ENCODE data around the gene TMEM141. TPM values are rescaled to one million over a fixed set of nuclear protein-coding genes. Genes with fewer than 3 reads are reported as not detected.
"Not testable (repeated sequence)": the region's sequence is repeated elsewhere in the genome, so short reads cannot be mapped to it uniquely, and the experiment has no call there.

TMEM141 gene
- total RNA-seq, 1 experiment from 2014 or later, result 74.4 TPM

DNA sequence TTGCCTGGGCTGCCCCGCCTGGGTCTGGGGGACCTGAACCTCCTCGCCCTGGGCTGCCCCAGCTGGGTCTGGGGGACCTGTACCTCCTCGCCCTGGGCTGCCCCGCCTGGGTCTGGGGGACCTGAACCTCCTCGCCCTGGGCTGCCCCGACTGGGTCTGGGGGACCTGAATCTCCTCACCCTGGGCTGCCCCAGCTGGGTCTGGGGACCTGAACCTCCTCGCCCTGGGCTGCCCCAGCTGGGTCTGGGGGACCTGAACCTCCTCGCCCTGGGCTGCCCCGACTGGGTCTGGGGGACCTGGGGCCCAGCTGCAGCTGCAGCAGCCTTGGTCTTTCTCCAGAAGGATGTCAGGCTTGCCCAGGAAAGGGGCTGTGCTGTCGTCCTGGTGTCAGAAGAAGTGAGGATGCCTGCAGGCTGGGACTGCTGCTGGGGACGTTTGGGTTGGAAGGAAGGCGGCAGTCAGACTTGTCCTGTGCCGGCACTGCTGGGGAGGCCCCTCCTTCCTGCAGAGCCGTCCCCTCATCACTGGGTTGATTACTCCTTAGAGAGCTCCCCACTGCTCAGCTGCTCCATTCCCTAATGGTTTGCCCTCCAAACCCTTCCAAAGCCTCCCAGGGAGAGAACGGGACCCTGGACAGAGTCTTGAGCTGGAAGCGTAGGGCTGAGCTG lies 42.4 kb downstream of the TMEM141 start:
- DNase-seq (ENCODE audit: low spot score), result not testable (repeated sequence)

DNA sequence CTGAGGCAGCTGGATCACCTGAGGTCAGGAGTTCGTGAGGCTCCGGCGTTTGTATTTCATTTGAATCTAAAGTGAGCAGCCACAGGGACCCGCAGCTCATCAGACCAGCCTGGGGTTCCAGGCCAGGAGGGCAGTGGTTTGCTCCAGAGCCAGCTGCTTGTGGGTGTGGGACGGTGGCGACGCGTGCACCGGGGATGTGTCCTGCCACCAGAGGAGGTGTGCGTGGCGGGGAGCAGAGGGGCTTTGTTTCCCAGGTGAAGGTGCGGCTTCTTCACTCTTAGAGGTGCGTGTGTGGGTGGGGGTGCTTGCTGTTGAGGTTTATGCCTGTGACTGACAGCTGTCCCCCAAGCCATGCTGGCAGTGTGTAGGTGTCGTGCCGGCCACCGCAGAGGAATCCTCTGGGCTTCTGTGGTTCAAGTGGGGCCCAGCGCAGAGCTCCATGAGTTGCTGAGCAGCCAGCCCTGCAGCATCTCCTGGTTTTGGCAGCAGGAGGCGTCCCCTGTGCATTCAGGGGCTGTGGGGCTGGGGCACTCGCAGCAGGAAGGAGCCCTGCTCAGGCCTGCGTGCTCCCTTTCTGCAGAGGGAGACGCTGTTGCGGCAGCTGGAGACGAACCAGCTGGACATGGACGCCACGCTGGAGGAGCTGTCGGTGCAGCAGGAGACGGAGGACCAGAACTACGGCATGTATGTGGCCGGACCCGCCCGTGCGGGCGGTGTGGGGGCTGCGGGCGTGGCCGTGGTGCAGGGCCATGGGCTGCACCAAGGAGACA lies 44.2 kb downstream of the TMEM141 start:
- DNase-seq (ENCODE audit: low spot score), result no peak

DNA sequence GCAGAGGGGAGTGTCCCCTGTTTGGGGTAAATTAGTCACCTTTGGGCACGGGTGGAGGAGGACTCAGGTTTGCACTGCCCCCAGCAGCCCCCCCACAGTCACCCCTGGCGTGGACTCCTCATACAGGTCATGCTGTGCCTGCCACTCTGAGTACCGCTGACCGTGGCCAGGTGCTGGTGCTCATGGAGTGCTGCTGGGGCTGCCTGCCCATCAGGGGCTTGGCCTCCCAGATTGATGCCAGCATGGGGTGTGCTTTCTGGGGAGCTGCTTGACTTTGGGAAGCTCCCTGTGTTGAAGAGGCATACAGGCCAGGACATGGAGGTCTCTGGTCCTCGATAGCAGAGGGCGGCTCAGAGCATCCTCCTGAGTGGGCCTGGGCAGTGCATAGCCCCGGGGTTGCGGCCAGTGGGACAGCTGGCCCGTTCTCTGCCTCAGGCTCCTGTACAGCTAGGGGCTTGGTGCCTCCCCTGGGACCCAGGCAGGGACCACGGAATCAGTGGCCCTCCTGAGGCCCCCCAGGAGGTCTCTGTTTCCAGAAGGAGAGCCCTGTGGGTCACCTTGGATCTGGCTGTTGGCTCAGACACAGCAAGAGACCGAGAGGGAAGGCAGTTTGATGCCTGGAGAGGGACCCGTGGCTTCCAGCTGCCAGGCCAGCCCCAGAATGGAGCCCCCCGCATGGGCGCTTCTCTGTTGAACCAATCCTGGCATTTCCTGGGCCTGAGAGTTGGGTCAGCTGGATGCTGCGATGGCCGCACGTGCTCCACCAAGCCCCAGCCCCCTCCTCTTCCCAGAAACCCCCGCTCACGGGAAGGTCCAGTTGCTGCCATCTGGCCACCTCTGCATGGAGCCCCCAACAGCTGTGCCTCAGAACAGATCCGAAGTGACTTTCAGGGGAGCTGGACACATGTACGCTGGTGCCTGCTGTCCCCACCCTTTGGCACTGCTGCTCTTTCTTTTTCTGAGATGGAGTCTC lies 45.1 kb downstream of the TMEM141 start:
- DNase-seq (ENCODE audit: low spot score), result no peak

DNA sequence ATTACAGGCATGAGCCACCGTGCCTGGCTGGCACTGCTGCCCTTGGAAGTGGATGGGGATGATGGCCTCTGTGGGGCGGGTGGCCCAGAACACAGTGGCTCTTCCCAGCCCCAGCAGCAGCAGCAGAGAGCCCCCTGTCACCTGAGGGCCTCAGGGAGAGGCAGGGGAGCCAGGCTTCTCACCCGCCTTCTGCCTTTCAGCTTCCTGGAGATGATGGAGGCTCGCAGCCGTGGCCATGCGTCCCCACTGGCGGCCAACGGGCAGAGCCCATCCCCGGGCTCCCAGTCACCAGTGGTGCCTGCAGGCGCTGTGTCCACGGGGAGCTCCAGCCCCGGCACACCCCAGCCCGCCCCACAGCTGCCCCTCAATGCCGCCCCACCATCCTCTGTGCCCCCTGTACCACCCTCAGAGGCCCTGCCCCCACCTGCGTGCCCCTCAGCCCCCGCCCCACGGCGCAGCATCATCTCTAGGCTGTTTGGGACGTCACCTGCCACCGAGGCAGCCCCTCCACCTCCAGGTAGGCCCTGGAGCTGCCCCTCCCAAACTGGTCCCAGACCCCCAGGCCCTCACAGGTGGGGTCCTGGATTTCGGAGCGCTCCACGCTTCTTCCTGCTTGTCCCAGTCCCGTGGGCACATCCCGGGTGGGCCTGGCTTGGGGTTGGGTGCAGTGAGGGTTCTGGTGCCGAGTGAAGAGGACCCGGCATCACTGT lies 46.2 kb downstream of the TMEM141 start:
- no peak for DNase-seq (ENCODE audit: low spot score)

DNA sequence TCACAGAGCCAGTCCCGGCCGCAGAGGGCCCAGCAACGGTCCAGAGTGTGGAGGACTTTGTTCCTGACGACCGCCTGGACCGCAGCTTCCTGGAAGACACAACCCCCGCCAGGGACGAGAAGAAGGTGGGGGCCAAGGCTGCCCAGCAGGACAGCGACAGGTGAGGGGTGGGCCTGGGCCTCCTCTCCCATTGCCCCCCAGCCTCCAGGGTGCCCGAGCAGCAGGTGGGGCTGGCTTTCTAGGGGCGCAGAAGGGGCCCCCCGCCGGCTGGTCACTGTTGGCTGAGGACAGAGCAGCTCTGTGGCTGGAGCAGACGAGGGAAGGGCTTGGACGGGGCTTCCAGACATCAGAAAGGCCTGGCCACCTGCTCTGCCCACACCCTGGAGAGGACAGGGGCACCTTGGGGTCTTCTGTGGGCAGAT lies 46.7 kb downstream of the TMEM141 start:
- not testable (repeated sequence) for DNase-seq (ENCODE audit: low spot score)

DNA sequence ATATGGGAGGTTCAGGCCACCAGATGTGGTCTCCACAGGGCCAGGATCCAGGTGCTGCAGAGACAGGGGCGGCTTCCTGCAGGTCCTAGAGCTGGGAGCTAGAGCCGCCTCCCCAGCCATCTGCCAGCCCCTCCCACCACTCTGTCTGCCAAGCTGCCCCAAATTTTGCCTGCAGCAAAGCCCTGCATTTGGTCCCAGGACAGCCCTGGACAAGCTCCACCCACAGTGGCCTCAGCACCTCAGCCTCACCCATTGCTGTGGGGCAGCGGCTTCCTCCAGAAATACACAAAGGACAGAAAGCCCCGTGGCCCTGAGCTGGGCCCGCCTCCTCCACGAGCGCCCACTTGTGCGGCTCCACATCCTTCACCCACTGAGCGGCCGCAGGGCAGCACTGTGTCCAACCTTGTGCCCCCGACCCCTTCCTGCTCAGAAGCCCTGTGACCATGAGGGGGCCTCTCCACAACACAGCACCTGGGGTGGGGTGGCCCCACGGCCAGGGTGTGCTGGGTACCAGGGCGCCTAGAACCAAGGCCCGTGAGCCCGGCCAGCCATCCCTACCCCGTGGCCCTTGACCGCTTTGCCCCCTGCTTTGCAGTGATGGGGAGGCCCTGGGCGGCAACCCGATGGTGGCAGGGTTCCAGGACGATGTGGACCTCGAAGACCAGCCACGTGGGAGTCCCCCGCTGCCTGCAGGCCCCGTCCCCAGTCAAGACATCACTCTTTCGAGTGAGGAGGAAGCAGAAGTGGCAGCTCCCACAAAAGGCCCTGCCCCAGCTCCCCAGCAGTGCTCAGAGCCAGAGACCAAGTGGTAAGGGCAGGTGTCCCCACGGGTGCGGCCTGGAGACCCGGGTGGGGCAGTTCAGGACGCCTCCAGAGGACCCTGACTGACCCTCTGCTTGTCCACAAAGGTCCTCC lies 47.4 kb downstream of the TMEM141 start:
- no peak for DNase-seq (ENCODE audit: low spot score)

DNA sequence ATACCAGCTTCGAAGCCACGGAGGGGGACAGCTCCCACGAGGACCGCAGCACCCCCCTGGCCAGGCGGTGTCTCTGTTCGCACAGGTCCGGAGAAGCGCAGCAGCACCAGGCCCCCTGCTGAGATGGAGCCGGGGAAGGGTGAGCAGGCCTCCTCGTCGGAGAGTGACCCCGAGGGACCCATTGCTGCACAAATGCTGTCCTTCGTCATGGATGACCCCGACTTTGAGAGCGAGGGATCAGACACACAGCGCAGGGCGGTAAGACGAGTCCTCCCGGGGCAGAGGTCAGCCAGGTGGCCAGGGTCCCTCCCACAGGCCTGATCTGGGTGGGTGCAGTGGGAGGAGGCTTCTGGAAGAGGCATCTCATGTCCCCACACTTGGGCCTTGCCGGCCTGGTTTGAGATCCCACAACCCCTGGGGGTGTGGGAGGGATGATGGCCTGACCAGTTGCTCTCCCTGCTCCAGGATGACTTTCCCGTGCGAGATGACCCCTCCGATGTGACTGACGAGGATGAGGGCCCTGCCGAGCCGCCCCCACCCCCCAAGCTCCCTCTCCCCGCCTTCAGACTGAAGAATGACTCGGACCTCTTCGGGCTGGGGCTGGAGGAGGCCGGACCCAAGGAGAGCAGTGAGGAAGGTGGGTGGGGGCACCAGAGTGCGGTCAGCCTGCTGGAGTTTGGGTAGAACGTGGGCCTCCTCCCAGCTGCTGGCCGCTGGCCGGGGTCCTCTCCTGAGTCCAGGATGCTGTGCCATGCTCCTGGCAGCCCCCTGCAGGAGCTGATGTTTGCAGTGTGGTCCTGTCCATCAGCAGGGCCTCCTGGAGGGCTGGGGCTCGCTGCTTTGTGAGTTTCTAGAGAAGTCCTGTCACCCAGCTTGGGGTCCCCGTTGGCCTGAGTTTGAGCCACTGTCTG lies 48.3 kb downstream of the TMEM141 start:
- no peak for DNase-seq (ENCODE audit: low spot score)

DNA sequence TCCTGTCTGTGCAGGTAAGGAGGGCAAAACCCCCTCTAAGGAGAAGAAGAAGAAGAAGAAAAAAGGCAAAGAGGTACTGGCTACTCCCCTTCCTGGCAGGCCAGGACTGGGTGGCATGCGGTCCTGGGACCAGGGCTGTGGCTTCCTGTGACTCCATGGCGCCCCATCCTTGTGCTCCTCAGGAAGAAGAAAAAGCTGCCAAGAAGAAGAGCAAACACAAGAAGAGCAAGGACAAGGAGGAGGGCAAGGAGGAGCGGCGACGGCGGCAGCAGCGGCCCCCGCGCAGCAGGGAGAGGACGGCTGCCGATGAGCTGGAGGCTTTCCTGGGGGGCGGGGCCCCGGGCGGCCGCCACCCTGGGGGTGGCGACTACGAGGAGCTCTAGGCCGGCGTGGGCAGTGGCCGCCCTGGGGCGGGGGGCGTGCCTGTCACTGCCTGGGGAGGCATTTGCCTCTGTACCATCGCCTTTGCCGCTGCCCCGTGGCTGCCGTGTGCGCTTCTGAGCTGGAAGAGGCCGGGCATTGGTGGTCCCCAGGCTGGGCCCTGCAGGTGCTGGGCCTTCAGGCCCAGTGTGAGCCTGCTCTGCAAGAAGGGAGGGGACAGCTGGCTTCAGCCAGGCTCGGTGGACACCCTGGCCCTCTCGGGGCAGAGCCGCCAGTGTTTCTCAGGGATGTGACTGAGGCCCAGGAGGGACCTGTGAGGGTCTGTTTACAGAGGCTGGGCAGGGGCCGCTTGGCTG lies 49.2 kb downstream of the TMEM141 start:
- peak; percentile 78 for DNase-seq (ENCODE audit: low spot score)

DNA sequence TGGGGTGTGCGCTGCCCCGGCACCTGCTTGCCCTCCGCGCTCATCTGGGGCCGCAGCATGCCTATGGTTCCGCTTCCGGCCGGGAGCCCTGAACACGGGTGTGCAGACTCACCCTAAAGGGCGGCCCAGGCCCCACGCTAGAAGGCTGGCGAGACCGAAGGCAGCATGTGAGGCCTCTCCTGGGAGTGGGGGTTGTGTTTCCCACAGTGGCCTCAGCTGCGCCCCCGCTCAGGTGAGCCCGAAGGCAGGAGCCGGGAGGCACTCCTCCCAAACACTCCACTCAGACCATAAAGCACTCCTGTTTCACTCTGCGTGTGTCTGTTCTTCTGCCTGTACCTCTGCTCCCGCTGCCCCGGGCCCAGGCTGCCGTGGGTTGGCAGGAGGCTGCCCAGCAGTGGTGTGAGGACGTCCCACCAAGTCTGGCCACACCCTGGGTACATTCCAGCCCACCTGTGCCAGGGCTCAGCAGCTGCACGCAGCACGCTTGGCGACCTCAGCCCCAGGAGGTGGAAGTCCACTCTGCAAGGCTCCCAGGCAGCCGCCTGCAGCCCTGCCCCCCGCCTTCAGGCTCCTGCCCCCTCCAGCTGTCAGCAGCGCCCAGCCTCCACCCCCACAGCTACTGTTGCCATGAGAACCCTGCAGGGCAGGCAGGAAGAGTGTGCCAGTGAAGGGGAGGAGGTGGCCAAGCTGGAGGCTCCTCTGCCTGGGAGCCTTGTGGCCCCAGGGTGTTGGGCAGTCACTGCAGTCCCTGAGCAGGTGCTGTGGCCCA lies 49.9 kb downstream of the TMEM141 start:
- DNase-seq (ENCODE audit: low spot score), result peak; percentile 95

DNA sequence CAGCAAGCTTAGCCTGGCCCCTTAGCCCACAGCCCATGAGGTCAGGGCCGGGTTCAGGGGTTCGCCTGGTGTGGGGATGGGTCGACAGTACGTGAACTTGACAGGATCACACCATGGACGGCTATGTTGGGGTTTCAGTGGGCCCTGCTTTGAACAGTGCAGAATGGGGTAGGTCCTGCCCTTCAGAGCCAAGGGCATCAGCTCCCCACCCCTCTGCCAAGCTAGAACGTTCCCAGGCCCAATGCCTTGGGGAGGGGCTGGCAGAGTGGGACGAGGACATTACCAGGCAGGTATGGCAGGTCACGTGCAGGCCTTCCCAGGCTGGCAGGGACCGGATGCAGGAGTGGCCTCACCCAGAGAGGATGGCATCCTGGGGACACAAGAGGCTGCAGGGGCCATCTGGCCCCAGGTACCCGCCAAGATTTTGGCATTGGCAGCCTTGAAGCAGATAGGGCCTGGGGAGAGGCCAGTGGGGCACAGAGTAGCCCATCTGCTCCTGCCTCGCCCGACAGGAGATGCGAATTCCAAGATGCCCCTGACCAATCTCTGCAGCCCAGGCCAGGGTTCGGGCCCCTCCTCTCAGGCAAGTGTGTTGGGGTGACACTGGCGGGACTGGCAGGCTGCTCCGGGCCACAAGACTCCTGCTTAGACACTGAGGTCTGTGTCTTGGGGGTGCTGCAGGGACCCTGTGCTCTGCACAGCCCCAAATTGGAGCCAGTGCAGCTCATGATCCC lies 50.7 kb downstream of the TMEM141 start:
- DNase-seq (ENCODE audit: low spot score), result peak; percentile 51

DNA sequence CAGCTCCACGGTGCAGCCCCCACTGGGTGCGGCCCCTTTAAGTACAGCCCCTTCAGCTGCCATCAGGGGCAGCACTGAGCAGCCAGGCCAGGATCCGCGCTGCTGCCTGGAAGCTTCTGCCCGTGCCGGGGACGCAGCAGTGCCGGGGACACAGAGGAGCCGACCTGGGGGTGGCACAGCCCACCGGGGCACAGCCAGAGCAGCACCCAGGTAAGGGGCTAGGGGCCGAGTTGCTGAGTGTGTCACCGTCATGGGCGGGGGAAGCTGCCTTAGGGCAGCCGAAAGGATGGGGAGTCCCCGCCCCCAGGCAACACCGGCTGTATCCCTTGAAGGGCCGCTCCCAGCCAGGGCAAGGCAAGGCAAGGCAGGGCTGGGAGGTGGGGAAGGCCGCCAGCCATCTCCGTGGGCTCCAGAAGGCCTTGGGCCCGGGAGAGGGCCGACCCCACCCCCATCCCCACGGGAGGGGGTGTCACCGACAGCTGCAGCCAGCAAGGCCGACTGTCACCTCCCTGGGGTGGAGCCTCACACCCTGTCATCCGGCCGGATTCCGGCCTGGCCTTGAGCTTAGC lies 51.3 kb downstream of the TMEM141 start, which contains the start of gene AJM1:
AJM1 (plus strand) TSS at position 99 of the 569 bp plus-strand sequence. CDS start 1,937 bp downstream, outside the sequence.
- DNase-seq (ENCODE audit: low spot score), result peak; percentile 85

Other genes with a start within 250 kb of the TMEM141 start
- 22.2 and 23.3 TPM in 2 replicates for gene NOTCH1, start 245.3 kb upstream of the TMEM141 start, total RNA-seq (2014; rRNA removed; shearing (Covaris generic))
- gene EGFL7, start 128.4 kb upstream of the TMEM141 start, total RNA-seq (2014; rRNA removed; shearing (Covaris generic)), result 110 and 127 TPM in 2 replicates
- gene AGPAT2, start 103.9 kb upstream of the TMEM141 start, total RNA-seq (2014; rRNA removed; shearing (Covaris generic)), result 79.4 and 88.8 TPM in 2 replicates
- gene DIPK1B, start 78.8 kb upstream of the TMEM141 start, total RNA-seq (2014; rRNA removed; shearing (Covaris generic)), result 16.0 and 16.7 TPM in 2 replicates
- not detected in 2 replicates for gene LCN10, start 48.4 kb upstream of the TMEM141 start, total RNA-seq (2014; rRNA removed; shearing (Covaris generic))
- gene LCN6, start 42.8 kb upstream of the TMEM141 start, total RNA-seq (2014; rRNA removed; shearing (Covaris generic)), result not detected in 2 replicates
- not detected in 2 replicates for gene LCN8, start 33.1 kb upstream of the TMEM141 start, total RNA-seq (2014; rRNA removed; shearing (Covaris generic))
- gene LCN15, start 26.8 kb upstream of the TMEM141 start, total RNA-seq (2014; rRNA removed; shearing (Covaris generic)), result not detected in 2 replicates
- gene CCDC183, start 5.0 kb downstream of the TMEM141 start, total RNA-seq (2014; rRNA removed; shearing (Covaris generic)), result 0.45 and 0.55 TPM in 2 replicates
- 138 and 144 TPM in 2 replicates for gene RABL6, start 16.6 kb downstream of the TMEM141 start, total RNA-seq (2014; rRNA removed; shearing (Covaris generic))
- 1.8 and 2.1 TPM in 2 replicates for gene AJM1, start 51.1 kb downstream of the TMEM141 start, total RNA-seq (2014; rRNA removed; shearing (Covaris generic))
- gene PHPT1, start 58.1 kb downstream of the TMEM141 start, total RNA-seq (2014; rRNA removed; shearing (Covaris generic)), result 119 and 151 TPM in 2 replicates
- gene MAMDC4, start 61.0 kb downstream of the TMEM141 start, total RNA-seq (2014; rRNA removed; shearing (Covaris generic)), result 7.3 and 8.0 TPM in 2 replicates
- gene EDF1, start 75.0 kb downstream of the TMEM141 start, total RNA-seq (2014; rRNA removed; shearing (Covaris generic)), result 882 and 886 TPM in 2 replicates
- gene TRAF2, start 95.2 kb downstream of the TMEM141 start, total RNA-seq (2014; rRNA removed; shearing (Covaris generic)), result 20.9 and 28.4 TPM in 2 replicates
- gene FBXW5, start 153.4 kb downstream of the TMEM141 start, total RNA-seq (2014; rRNA removed; shearing (Covaris generic)), result 379 and 400 TPM in 2 replicates
- gene C8G, start 153.9 kb downstream of the TMEM141 start, total RNA-seq (2014; rRNA removed; shearing (Covaris generic)), result not detected in 2 replicates
- 0.07 and 2.2 TPM in 2 replicates for gene LCN12, start 160.9 kb downstream of the TMEM141 start, total RNA-seq (2014; rRNA removed; shearing (Covaris generic))
- gene PTGDS, start 186.2 kb downstream of the TMEM141 start, total RNA-seq (2014; rRNA removed; shearing (Covaris generic)), result 1.6 TPM in 1 of 2 replicates, not detected in the other
- 0.26 TPM in 1 of 2 replicates, not detected in the other for gene LCNL1, start 191.6 kb downstream of the TMEM141 start, total RNA-seq (2014; rRNA removed; shearing (Covaris generic))
- 104 and 109 TPM in 2 replicates for gene PAXX, start 201.1 kb downstream of the TMEM141 start, total RNA-seq (2014; rRNA removed; shearing (Covaris generic))
- 126 and 133 TPM in 2 replicates for gene CLIC3, start 205.2 kb downstream of the TMEM141 start, total RNA-seq (2014; rRNA removed; shearing (Covaris generic))
- 32.3 and 33.5 TPM in 2 replicates for gene ABCA2, start 236.9 kb downstream of the TMEM141 start, total RNA-seq (2014; rRNA removed; shearing (Covaris generic))
- gene FUT7, start 240.7 kb downstream of the TMEM141 start, total RNA-seq (2014; rRNA removed; shearing (Covaris generic)), result 0.07 TPM in 1 of 2 replicates, not detected in the other